ENCODE measurements around the gene DTNB. TPM values are rescaled to one million over a fixed set of nuclear protein-coding genes. Genes with fewer than 3 reads are reported as not detected.

Gene DTNB
- total RNA-seq, 4 donors from 2014 or later, result 3.9 to 8.7 (median 4.4) TPM

GRCh38 chr2:25497229-25497917, 176.0 kb downstream of the DTNB start:
- WGBS, 2 donors (ENCODE audit: low coverage in 1 of 2), result 92 to 96% methylated on average over 4 of the region's 5 CpGs
- H3K4me1 ChIP-seq, result peaks cover 0 to 4% (median 0%) of the 10 kb centered on the region in 3 donors
- H3K27ac ChIP-seq, result no peak overlapping the region
- no peaks in the 10 kb centered on the region for H3K9me3 ChIP-seq
- no peak overlapping the region for H3K4me3 ChIP-seq
- H3K27me3 ChIP-seq, result no peaks in the 10 kb centered on the region
- ATAC-seq, result no peak
- no peaks in the 10 kb centered on the region for H3K36me3 ChIP-seq
- TF ChIP-seq POLR2AphosphoS5 (IDR thresholded peaks at IDR 0.05) (no peak), EP300 (IDR thresholded peaks at IDR 0.05) (no peak), POLR2A (IDR thresholded peaks at IDR 0.05) (no peak), CTCF (IDR thresholded peaks at IDR 0.05) (no peak)

GRCh38 chr2:25494616-25495015, 178.8 kb downstream of the DTNB start:
- Histone ChIP-seq H3K4me1 (peaks cover 0 to 10% (median 0%) of the 10 kb centered on the region in 3 donors), H3K27me3 (no peaks in the 10 kb centered on the region), H3K27ac (no peak overlapping the region), H3K36me3 (no peaks in the 10 kb centered on the region), H3K4me3 (no peak overlapping the region), H3K9me3 (no peaks in the 10 kb centered on the region)
- no peak for ATAC-seq
- WGBS, 2 donors (ENCODE audit: low coverage in 1 of 2), result 61 to 83% methylated on average over 1 to 2 of the region's 2 CpGs
- TF ChIP-seq POLR2A (IDR thresholded peaks at IDR 0.05) (no peak), POLR2AphosphoS5 (IDR thresholded peaks at IDR 0.05) (no peak), EP300 (IDR thresholded peaks at IDR 0.05) (no peak), CTCF (IDR thresholded peaks at IDR 0.05) (no peak)

DNA sequence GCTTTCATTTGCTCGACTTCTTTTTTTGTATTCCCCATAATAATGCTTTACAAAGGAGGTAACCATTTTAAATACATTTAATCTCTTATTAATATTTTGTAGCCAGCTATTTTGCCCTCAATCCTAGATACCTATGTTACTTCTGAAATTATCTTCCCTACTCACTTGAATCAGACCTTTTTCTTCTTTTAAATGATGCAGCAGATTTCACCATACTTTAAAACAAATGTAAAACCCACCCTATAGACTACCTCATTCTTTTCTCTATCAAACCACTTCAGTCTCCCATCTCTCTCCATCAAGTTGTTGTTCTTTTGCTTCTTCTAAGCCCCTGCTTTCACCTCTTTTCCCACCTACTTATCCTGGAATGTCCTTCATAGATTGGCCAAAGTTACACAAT, 180.2 kb downstream of the DTNB start:
- Histone ChIP-seq H3K4me3 (no peak overlapping the region), H3K4me1 (peaks cover 0 to 10% (median 0%) of the 10 kb centered on the region in 3 donors), H3K27me3 (no peaks in the 10 kb centered on the region), H3K27ac (no peak overlapping the region), H3K36me3 (no peaks in the 10 kb centered on the region), H3K9me3 (no peaks in the 10 kb centered on the region)
- ATAC-seq, result no peak
- 100% methylated on average over 1 of the region's 1 CpG for WGBS, 2 donors (ENCODE audit: low coverage in 1 of 2)
- no peak for TF ChIP-seq EP300 (IDR thresholded peaks at IDR 0.05)
- TF ChIP-seq POLR2A (IDR thresholded peaks at IDR 0.05), result no peak
- TF ChIP-seq CTCF (IDR thresholded peaks at IDR 0.05), result no peak
- no peak for TF ChIP-seq POLR2AphosphoS5 (IDR thresholded peaks at IDR 0.05)

- H3K27ac ChIP-seq, result no peak overlapping the region
- no peaks in the 10 kb centered on the region for H3K27me3 ChIP-seq
- no peak overlapping the region for H3K4me3 ChIP-seq
- H3K9me3 ChIP-seq, result no peaks in the 10 kb centered on the region
- 92 to 100% methylated on average over 1 to 3 of the region's 3 CpGs for WGBS, 2 donors (ENCODE audit: low coverage in 1 of 2)
- ATAC-seq, result no peak
- H3K4me1 ChIP-seq, result peaks cover 0 to 10% (median 0%) of the 10 kb centered on the region in 3 donors
- TF ChIP-seq POLR2A (IDR thresholded peaks at IDR 0.05) (no peak), CTCF (IDR thresholded peaks at IDR 0.05) (no peak), EP300 (IDR thresholded peaks at IDR 0.05) (no peak), POLR2AphosphoS5 (IDR thresholded peaks at IDR 0.05) (no peak)
- H3K36me3 ChIP-seq, result no peaks in the 10 kb centered on the region
Measured at GRCh38 chr2:25492726-25493125, 180.7 kb downstream of the DTNB start.

DNA sequence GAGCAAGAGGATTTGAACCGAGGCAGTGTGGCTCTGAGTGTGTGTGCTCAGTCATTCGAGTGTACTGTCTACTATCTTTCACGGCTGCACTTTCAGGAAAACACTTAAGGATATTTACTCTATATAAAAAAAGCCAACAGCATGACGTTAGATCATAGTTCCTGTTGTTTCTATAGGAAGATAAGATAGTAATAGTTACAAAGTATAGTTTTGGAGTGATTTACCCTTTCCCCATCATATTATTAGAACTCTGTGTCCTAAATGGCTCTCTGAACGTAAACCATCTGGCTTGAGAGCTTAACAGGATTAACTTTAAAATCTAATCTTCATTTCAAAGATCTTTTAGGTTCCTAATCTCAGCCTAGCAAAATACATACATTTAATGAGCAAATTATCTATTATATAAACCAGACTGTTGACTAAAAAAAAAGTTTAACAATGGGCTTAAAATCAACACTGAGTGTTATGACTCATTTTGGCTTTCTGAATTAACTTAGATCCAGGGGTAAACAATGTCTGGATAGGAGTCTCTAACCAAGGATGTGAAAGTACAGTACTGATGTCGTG, 181.3 kb downstream of the DTNB start:
- Histone ChIP-seq H3K4me1 (peaks cover 0 to 10% (median 0%) of the 10 kb centered on the region in 3 donors), H3K27ac (no peak overlapping the region), H3K27me3 (no peaks in the 10 kb centered on the region), H3K9me3 (no peaks in the 10 kb centered on the region), H3K4me3 (no peak overlapping the region), H3K36me3 (no peaks in the 10 kb centered on the region)
- TF ChIP-seq POLR2A (IDR thresholded peaks at IDR 0.05), result no peak
- 39 to 53% methylated on average over 6 of the region's 6 CpGs for WGBS, 2 donors (ENCODE audit: low coverage in 1 of 2)
- ATAC-seq, result no peak

Measured in gastroesophageal sphincter (tissue), 4 donors.